ENCODE measurements around the gene ACTR1A.
A peak's percentile ranks its signal among the peaks of the same experiment; 100 is the strongest.

Gene ACTR1A

GRCh38 chr10:102527546-102527945 lies 25.0 kb upstream of the ACTR1A start:
- H3K9me3 Mint-ChIP-seq, result no peaks in the 10 kb centered on the region
- no peak overlapping the region for H3K27ac Mint-ChIP-seq
- H3K4me1 Mint-ChIP-seq (ENCODE audit: low read depth), result no peaks in the 10 kb centered on the region
- no peaks in the 10 kb centered on the region for H3K27me3 Mint-ChIP-seq
- H3K4me3 Mint-ChIP-seq, result no peak overlapping the region
- peaks cover 16% of the 10 kb centered on the region for H3K36me3 Mint-ChIP-seq (ENCODE audit: low read depth)

- Mint-ChIP-seq H3K4me3 (no peak overlapping the region), H3K27me3 (no peaks in the 10 kb centered on the region), H3K9me3 (no peaks in the 10 kb centered on the region), H3K27ac (no peak overlapping the region), H3K4me1 (ENCODE audit: low read depth) (no peaks in the 10 kb centered on the region), H3K36me3 (ENCODE audit: low read depth) (peaks cover 16% of the 10 kb centered on the region)
These were observed 22.2 kb upstream of the ACTR1A start for GRCh38 chr10:102524746-102525145.

DNA sequence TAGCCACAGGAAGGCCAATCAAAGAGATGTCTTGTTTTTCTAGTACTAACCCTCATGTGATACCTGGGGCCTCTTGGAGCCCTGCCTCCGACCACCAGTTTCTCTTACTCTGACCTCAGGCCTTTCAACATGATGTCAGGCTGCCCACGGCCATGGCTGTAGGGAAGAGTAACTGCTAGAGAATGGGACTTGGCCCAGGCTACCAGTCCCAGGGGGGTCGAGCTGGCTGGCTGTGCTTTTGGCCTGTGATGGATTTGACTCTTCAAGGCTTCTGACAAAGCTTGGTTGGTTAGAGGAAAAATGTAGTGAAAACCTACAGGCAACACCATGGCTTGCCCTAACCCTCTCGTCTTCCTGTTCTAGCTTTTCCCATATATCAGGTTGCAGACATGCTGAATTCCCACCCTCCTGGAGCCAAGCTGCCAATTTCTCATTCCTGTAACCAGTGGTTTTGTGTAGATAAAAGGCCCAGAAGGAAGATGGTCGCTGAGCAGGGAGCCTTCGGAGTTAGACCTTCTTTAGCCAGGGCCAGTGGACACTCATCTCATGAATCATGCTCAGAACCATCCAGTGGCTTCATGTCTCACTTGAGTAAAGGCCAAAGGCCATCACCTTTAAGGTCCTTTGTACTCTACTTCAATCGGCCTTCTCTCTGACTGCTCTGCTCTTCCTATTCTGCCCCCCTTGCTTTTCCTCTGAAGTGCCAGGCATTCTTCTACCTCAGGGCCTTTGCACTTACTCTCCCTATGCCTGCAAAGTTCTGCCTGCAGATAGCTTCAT lies 20.9 kb upstream of the ACTR1A start:
- H3K36me3 Mint-ChIP-seq (ENCODE audit: low read depth), result peaks cover 16% of the 10 kb centered on the region
- no peaks in the 10 kb centered on the region for H3K4me1 Mint-ChIP-seq (ENCODE audit: low read depth)
- no peak overlapping the region for H3K4me3 Mint-ChIP-seq
- no peaks in the 10 kb centered on the region for H3K27me3 Mint-ChIP-seq
- H3K9me3 Mint-ChIP-seq, result no peaks in the 10 kb centered on the region
- H3K27ac Mint-ChIP-seq, result no peak overlapping the region

DNA sequence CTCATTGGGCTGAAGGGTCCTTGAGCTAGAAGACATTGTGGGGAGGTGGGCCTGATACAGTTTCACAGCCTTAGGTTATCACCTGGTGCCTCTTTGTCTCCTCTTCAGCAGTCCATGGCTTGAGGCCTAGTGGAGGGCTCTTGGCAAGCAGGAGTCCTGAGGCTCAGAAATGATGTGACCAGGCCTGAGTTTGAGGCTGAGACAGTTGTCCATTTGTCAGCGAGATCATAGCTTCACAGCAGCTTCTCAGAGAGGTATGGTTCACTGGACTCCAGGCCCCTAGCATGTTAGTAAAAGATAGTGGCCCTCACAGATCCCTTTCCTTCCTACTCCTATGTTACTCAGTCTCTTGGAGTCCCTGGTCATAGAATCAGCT lies 20.4 kb upstream of the ACTR1A start:
- Mint-ChIP-seq H3K9me3 (no peaks in the 10 kb centered on the region), H3K4me3 (no peak overlapping the region), H3K36me3 (ENCODE audit: low read depth) (peaks cover 16% of the 10 kb centered on the region), H3K4me1 (ENCODE audit: low read depth) (no peaks in the 10 kb centered on the region), H3K27me3 (no peaks in the 10 kb centered on the region), H3K27ac (no peak overlapping the region)

DNA sequence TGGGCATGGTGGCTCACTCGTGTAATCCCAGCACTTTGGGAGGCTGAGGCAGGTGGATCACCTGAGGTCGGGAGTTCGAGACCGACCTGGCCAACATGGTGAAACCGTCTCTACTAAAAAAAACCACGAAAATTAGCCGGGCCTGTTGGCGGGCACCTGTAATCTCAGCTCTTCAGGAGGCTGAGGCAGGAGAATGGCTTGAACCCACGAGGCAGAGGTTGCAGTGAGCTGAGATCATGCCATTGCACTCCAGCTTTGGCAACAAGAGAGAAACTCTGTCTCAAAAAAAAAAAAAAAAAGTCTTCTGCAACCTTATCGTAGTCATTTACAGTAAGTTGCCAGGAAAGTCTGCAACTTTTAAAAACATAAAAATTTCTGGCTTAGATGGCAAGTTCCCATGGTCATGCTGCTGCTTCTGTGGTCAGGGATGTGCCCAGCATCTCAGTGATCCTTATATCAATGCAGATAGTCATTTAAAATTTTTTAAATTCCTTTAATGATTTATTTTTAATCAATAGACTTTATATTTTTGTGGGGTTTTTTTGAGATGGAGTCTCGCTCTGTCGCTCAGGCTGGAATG lies 16.8 kb upstream of the ACTR1A start:
- Mint-ChIP-seq H3K9me3 (no peaks in the 10 kb centered on the region), H3K36me3 (ENCODE audit: low read depth) (peaks cover 11% of the 10 kb centered on the region), H3K27ac (no peak overlapping the region), H3K4me3 (no peak overlapping the region), H3K4me1 (ENCODE audit: low read depth) (no peaks in the 10 kb centered on the region), H3K27me3 (no peaks in the 10 kb centered on the region)

DNA sequence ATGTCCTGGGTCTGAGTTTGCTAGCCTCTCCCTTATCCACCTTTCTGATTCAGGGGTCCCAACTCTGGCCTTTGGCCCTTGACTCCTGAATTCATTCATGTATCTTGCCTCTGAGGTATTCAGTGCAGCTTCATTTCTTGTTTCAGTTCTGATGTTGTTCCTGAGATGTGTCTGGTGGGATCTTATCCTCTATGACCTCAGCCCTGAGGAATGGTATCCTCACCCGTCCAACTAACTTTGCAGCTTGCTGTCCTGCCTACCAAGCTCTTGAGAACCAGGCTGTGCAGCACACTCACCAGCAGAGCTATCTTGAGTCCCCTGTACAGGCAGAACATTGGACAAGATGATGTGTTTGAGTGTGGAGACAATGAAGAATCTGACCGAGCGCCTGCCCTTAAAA lies 15.0 kb upstream of the ACTR1A start:
- H3K9me3 Mint-ChIP-seq, result no peaks in the 10 kb centered on the region
- no peaks in the 10 kb centered on the region for H3K27me3 Mint-ChIP-seq
- H3K4me3 Mint-ChIP-seq, result no peak overlapping the region
- H3K27ac Mint-ChIP-seq, result no peak overlapping the region
- no peaks in the 10 kb centered on the region for H3K4me1 Mint-ChIP-seq (ENCODE audit: low read depth)
- H3K36me3 Mint-ChIP-seq (ENCODE audit: low read depth), result peaks cover 10% of the 10 kb centered on the region

GRCh38 chr10:102515724-102516123 lies 13.2 kb upstream of the ACTR1A start:
- Mint-ChIP-seq H3K27ac (no peak overlapping the region), H3K4me1 (ENCODE audit: low read depth) (peaks cover 12% of the 10 kb centered on the region), H3K36me3 (ENCODE audit: low read depth) (peaks cover 20% of the 10 kb centered on the region), H3K9me3 (no peaks in the 10 kb centered on the region), H3K4me3 (no peak overlapping the region), H3K27me3 (no peaks in the 10 kb centered on the region)

- peaks cover 12% of the 10 kb centered on the region for H3K4me1 Mint-ChIP-seq (ENCODE audit: low read depth)
- H3K4me3 Mint-ChIP-seq, result no peak overlapping the region
- H3K36me3 Mint-ChIP-seq (ENCODE audit: low read depth), result peaks cover 20% of the 10 kb centered on the region
- H3K27me3 Mint-ChIP-seq, result no peaks in the 10 kb centered on the region
- H3K9me3 Mint-ChIP-seq, result no peaks in the 10 kb centered on the region
- H3K27ac Mint-ChIP-seq, result no peak overlapping the region
These were observed 12.2 kb upstream of the ACTR1A start for GRCh38 chr10:102514487-102515311.

GRCh38 chr10:102511583-102512274 lies 9.2 kb upstream of the ACTR1A start:
- no peak overlapping the region for H3K4me3 Mint-ChIP-seq
- H3K27ac Mint-ChIP-seq, result peak overlapping the region; percentile 13
- H3K36me3 Mint-ChIP-seq (ENCODE audit: low read depth), result peaks cover 19% of the 10 kb centered on the region
- no peaks in the 10 kb centered on the region for H3K9me3 Mint-ChIP-seq
- no peaks in the 10 kb centered on the region for H3K27me3 Mint-ChIP-seq
- peaks cover 17% of the 10 kb centered on the region for H3K4me1 Mint-ChIP-seq (ENCODE audit: low read depth)

GRCh38 chr10:102509387-102509786 lies 6.9 kb upstream of the ACTR1A start:
- Mint-ChIP-seq H3K27me3 (no peaks in the 10 kb centered on the region), H3K27ac (no peak overlapping the region), H3K4me1 (ENCODE audit: low read depth) (peaks cover 34% of the 10 kb centered on the region), H3K4me3 (no peak overlapping the region), H3K9me3 (no peaks in the 10 kb centered on the region), H3K36me3 (ENCODE audit: low read depth) (peaks cover 19% of the 10 kb centered on the region)

GRCh38 chr10:102508506-102508905 lies 6.0 kb upstream of the ACTR1A start:
- Mint-ChIP-seq H3K27ac (peak overlapping the region; percentile 52), H3K4me3 (no peak overlapping the region), H3K36me3 (ENCODE audit: low read depth) (peaks cover 19% of the 10 kb centered on the region), H3K27me3 (no peaks in the 10 kb centered on the region), H3K4me1 (ENCODE audit: low read depth) (peaks cover 36% of the 10 kb centered on the region), H3K9me3 (no peaks in the 10 kb centered on the region)

DNA sequence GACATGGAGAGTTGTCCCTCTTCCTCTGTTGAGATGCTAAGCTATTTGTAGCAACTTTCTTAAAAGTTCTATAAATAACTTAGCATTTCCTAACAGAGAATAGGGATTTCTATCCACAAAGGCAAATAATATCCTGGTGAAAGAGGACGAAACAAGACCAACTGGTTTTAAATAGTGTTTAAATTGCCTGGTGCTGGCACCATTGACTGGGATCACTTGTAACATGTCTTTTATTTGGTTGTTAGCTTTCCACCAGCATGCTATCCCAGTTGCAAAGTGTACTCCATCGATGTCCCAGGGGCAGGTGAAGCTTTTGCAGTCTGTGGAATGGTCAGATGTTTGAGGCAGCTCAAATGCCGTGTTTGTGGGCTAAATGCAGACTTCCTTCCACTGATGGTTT lies 5.0 kb upstream of the ACTR1A start:
- Mint-ChIP-seq H3K9me3 (no peaks in the 10 kb centered on the region), H3K36me3 (ENCODE audit: low read depth) (peaks cover 13% of the 10 kb centered on the region), H3K4me3 (no peak overlapping the region), H3K4me1 (ENCODE audit: low read depth) (peaks cover 36% of the 10 kb centered on the region), H3K27me3 (no peaks in the 10 kb centered on the region), H3K27ac (no peak overlapping the region)

GRCh38 chr10:102505462-102506115 lies 3.1 kb upstream of the ACTR1A start:
- Mint-ChIP-seq H3K4me3 (no peak overlapping the region), H3K36me3 (ENCODE audit: low read depth) (peaks cover 4% of the 10 kb centered on the region), H3K9me3 (no peaks in the 10 kb centered on the region), H3K27ac (no peak overlapping the region), H3K27me3 (no peaks in the 10 kb centered on the region), H3K4me1 (ENCODE audit: low read depth) (peaks cover 24% of the 10 kb centered on the region)

GRCh38 chr10:102504976-102505300 lies 2.4 kb upstream of the ACTR1A start:
- Mint-ChIP-seq H3K4me1 (ENCODE audit: low read depth) (peaks cover 24% of the 10 kb centered on the region), H3K36me3 (ENCODE audit: low read depth) (peaks cover 4% of the 10 kb centered on the region), H3K4me3 (no peak overlapping the region), H3K27me3 (no peaks in the 10 kb centered on the region), H3K9me3 (no peaks in the 10 kb centered on the region), H3K27ac (peak overlapping the region; percentile 76)
